HFF-Myc (cell line): Measurements from ENCODE around the gene CD4.

Source experiments
- DNase-seq: peaks from one replicate; pipeline ENCODE4 v3.0.0-alpha.2; 2011; ENCODE audit warnings: low read depth; ENCODE audit errors: extremely low read depth
- H3K4me3 ChIP-seq: replicated peaks from 2 replicates; pipeline ENCODE4 v1.5.1; 2011; ENCODE audit warnings: low read depth, mild to moderate bottlenecking, control low read depth, low read length
- TF ChIP-seq, protein P1 (sequence below): IDR thresholded peaks from 2 replicates; pipeline ENCODE4 v1.5.1; 2012; ENCODE audit warnings: mild to moderate bottlenecking, low read depth, low read length, control low read depth; ENCODE audit errors: missing control alignments

The CD4 gene

DNA sequence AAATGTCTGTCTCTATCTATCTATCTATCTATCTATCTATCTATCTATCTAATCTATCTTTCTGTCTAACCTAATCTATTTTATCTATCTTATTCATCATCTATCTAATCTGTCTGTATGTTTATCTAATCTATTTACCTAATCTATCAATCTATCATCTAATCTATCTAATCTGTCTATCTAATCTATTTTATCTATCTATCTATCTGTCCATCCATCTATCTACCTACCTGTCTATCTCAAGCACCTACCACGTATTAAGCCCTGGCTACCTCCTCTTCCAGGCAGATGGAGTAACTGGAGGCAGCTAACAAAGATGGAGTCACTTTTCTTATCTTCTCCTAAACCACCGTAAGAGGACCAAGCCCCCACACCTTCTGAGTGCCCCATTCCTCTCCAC lies 5.8 kb downstream of the CD4 start:
- no peak for DNase-seq
- no peak overlapping the region for H3K4me3 ChIP-seq
- TF ChIP-seq, protein P1, sequence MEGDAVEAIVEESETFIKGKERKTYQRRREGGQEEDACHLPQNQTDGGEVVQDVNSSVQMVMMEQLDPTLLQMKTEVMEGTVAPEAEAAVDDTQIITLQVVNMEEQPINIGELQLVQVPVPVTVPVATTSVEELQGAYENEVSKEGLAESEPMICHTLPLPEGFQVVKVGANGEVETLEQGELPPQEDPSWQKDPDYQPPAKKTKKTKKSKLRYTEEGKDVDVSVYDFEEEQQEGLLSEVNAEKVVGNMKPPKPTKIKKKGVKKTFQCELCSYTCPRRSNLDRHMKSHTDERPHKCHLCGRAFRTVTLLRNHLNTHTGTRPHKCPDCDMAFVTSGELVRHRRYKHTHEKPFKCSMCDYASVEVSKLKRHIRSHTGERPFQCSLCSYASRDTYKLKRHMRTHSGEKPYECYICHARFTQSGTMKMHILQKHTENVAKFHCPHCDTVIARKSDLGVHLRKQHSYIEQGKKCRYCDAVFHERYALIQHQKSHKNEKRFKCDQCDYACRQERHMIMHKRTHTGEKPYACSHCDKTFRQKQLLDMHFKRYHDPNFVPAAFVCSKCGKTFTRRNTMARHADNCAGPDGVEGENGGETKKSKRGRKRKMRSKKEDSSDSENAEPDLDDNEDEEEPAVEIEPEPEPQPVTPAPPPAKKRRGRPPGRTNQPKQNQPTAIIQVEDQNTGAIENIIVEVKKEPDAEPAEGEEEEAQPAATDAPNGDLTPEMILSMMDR, result no peak

DNA sequence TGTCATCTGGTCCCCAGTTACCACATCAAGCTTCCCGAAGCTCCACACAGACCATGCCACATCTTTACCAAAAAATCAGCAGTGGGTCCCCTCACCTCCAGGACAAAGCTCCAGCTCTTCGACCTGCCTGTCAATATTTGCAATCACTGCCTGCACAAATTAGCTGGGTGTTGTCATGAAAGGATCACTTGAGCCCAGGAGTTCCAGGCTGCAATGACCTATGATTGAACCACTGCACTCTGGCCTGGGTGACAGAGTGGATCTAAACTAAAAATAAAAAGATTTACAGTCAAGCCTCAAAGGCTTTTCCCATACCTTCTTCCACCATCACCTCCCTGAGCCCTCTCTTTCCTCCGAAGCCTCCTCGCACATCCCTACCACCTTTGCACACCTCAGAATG lies 7.2 kb downstream of the CD4 start:
- DNase-seq, result no peak
- no peak overlapping the region for H3K4me3 ChIP-seq
- TF ChIP-seq, protein P1, result no peak

DNA sequence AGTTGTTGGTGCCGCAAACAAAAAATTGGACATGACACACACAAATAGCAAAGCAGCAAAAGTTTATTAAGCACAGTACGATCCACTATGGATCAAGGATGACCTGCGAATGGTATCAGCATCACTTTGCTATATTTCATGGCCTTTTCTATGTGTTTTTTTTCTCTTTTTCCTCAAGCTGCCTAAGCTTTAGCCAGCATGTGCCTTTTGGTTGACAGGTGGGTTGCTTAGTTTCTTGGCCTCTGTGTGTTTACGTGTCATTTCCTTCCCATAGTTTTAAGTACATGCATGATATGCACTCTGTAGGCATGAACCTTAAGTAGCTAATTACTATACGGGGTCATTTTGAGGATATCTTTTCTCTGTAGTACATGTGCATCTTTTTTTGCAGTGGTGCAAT lies 9.8 kb downstream of the CD4 start:
- H3K4me3 ChIP-seq, result no peak overlapping the region
- TF ChIP-seq, protein P1, result no peak
- DNase-seq, result no peak

DNA sequence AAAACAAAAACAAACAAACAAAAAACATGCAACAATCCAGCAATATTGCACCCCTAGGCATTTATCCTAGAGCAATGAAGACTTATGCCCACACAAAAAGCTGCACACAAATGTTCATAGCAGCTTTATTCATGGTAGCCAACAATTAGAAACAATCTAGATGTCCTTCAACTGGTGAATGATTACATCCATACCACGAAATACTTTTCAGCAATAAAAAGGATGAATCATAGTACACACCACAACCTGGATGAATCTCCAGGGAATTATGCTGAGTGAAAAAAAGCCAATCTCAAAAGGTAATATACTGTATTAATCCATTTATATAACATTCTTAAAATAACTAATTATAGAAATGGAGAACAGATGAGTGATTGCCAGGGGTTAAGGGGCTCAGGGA lies 17.8 kb downstream of the CD4 start:
- no peak overlapping the region for H3K4me3 ChIP-seq
- DNase-seq, result no peak
- TF ChIP-seq, protein P1, result no peak

DNA sequence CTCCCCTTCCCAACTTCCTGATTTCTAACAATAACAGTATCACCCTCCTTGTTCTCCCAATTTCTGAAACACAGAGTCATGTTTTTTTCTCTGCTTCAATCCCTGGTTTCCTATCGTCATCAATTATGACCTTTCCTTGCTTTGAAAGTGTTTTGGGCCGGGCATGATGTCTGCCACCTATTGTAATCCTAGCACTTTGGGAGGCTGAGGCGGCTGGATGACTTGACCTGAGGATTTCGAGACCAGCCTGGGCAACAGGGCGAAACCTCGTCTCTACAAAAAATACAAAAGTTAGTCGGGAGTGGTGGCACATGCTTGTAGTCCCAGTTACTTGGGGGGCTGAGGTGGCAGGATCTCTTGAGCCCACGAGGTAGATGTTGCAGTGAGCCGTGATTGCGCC lies 19.7 kb downstream of the CD4 start:
- no peak for DNase-seq
- H3K4me3 ChIP-seq, result no peak overlapping the region

DNA sequence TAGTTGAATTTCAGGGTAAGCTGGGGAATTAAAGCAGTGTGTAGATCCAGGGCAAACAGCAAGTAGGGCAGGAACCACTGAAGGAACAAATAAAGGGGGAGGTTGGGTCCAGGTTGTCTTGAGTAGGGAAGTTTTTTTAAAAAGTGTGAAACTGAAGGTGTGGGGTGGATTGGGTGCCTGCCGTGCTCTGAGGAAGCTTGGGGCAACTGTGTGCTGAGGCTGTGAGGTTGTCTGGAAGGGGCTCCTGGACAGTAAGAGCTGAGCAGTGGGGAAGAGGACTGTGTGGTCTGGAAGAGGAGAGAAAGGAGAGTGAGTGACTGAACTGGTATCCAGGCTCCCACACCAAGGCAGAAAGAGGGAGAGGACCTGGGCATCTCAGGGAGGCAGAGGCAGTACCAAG lies 21.4 kb downstream of the CD4 start:
- H3K4me3 ChIP-seq, result no peak overlapping the region
- no peak for DNase-seq
- TF ChIP-seq, protein P1, result no peak

More for the DNA sequence above, 19.7 kb downstream of the CD4 start:
- TF ChIP-seq, protein P1, result no peak

DNA sequence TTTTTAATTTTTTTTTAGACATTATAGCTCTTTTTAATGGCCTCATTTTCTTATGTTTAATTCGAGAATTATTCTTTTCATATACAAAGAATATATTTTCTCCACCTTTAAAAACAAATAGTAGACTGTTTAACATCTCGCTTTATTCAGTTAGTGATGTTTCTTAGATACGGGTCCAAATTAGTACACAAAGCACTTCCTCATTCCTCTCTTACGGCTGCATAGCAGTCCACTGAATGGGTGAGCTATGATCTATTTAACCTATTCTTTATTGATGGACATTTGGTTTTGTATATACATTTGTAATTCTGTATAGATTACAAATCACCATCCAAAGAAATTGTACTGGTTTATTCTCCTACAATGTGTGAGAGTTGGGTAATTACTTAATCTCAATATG lies 24.0 kb downstream of the CD4 start:
- H3K4me3 ChIP-seq, result no peak overlapping the region
- TF ChIP-seq, protein P1, result no peak
- DNase-seq, result no peak
